SK-N-SH (cell line): ENCODE data around the gene ACAD11. TPM values are rescaled to one million over a fixed set of nuclear protein-coding genes. Genes with fewer than 3 reads are reported as not detected.

Experiments used
- CTCF ChIA-PET: fragments of 300-600, 350-600 bp; formaldehyde crosslinking; extraction: SDS; loops from one replicate; lab custom pipeline; 2021; lab: Yijun Ruan, JAX
- POLR2A ChIA-PET: fragments of 350-600 bp; sonication (Branson Sonifier 250); formaldehyde crosslinking; extraction: SDS; loops from one replicate; lab custom pipeline; 2020; ENCODE audit warnings: antibody characterized with exemption, inconsistent platforms; lab: Yijun Ruan, JAX
- DNase-seq: peaks from one replicate; pipeline ENCODE4 v3.0.0; 2012
- H2AFZ ChIP-seq: fragments of 200-600 bp; sonication (generic); 2 replicates; pipeline ENCODE4 v1.8.1; 2016; ENCODE audit warnings: antibody characterized with exemption, mild to moderate bottlenecking, low read depth
- H3F3A ChIP-seq: fragments of 200-600 bp; sonication (generic); replicated peaks from 2 replicates; pipeline ENCODE3; 2016; ENCODE audit warnings: antibody characterized with exemption, mild to moderate bottlenecking; ENCODE audit not compliant: insufficient read depth
- H3K27ac ChIP-seq, 2 experiments: fragments of 200-500 bp in 1 of 2; fragments of 200-600 bp in 1 of 2; sonication (Bioruptor generic) in 1 of 2; sonication (generic), shearing (Covaris generic) in 1 of 2; 2 replicates each; pipeline versions ENCODE4 v1.5.1 to v1.6.1; 2014 to 2016; ENCODE audit warnings: low read depth in 2 of 2, inconsistent platforms in 1 of 2, low read length in 1 of 2, mild to moderate bottlenecking in 1 of 2, mixed read lengths in 1 of 2
- H3K27me3 ChIP-seq: fragments of 200-600 bp; sonication (generic), shearing (Covaris generic); 2 replicates; pipeline ENCODE4 v1.6.1; 2016; ENCODE audit warnings: mixed run types; ENCODE audit not compliant: insufficient read depth
- H3K36me3 ChIP-seq, 2 experiments: fragments of 200-500 bp in 1 of 2; fragments of 200-600 bp in 1 of 2; sonication (Bioruptor generic) in 1 of 2; sonication (generic) in 1 of 2; replicated peaks in 1 of 2; 2 replicates each; pipeline versions ENCODE3 to v1.5.1; 2014 to 2016; ENCODE audit warnings: low read length in 1 of 2, mild to moderate bottlenecking in 1 of 2; ENCODE audit not compliant: insufficient read depth in 2 of 2, control insufficient read depth in 1 of 2
- H3K4me1 ChIP-seq, 2 experiments: fragments of 200-500 bp in 1 of 2; fragments of 200-600 bp in 1 of 2; sonication (Bioruptor generic) in 1 of 2; sonication (generic), shearing (Covaris generic) in 1 of 2; 2 replicates each; pipeline versions ENCODE4 v1.5.1 to v1.6.1; 2014 to 2016; ENCODE audit warnings: low read depth in 1 of 2, low read length in 1 of 2, mixed run types in 1 of 2; ENCODE audit not compliant: insufficient read depth in 2 of 2, control insufficient read depth in 1 of 2
- H3K4me2 ChIP-seq: fragments of 200-600 bp; sonication (generic), shearing (Covaris generic); 2 replicates; pipeline ENCODE4 v1.6.1; 2017; ENCODE audit warnings: mixed run types
- H3K4me3 ChIP-seq, 2 experiments: fragments of 200-500 bp in 1 of 2; fragments of 200-600 bp in 1 of 2; sonication (Bioruptor generic) in 1 of 2; sonication (generic), shearing (Covaris generic) in 1 of 2; 2 replicates each; pipeline versions ENCODE4 v1.5.1 to v1.8.1; 2014 to 2016; ENCODE audit warnings: low read depth in 2 of 2, inconsistent platforms in 1 of 2, low read length in 1 of 2, mild to moderate bottlenecking in 1 of 2, mixed read lengths in 1 of 2, moderate library complexity in 1 of 2
- H3K79me2 ChIP-seq: fragments of 200-600 bp; sonication (generic); 2 replicates; pipeline ENCODE4 v1.8.1; 2017; ENCODE audit warnings: mild to moderate bottlenecking; ENCODE audit not compliant: insufficient read depth
- H3K9ac ChIP-seq: fragments of 200-600 bp; sonication (generic); 2 replicates; pipeline ENCODE4 v1.6.1; 2017; ENCODE audit warnings: mixed run types
- H3K9me2 ChIP-seq: fragments of 200-600 bp; sonication (generic); 2 replicates; pipeline ENCODE4 v1.6.1; 2017; ENCODE audit warnings: mixed run types
- H3K9me3 ChIP-seq: fragments of 200-600 bp; sonication (generic); 2 replicates; pipeline ENCODE4 v1.6.1; 2017; ENCODE audit warnings: mixed run types, mild to moderate bottlenecking, moderate library complexity
- H4K20me1 ChIP-seq: fragments of 200-600 bp; sonication (generic); 2 replicates; pipeline ENCODE4 v1.6.1; 2017; ENCODE audit warnings: mild to moderate bottlenecking, mixed run types; ENCODE audit not compliant: insufficient read depth
- ELF1 ChIP-seq: IDR thresholded peaks from 2 replicates; pipeline ENCODE4 v1.4.0; 2012
- EP300 ChIP-seq, 2 experiments: IDR thresholded peaks; 2 replicates each; pipeline versions ENCODE4 v1.4.0 to v1.6.1; 2012; ENCODE audit warnings: borderline replicate concordance in 1 of 2, low read depth in 1 of 2, low read length in 1 of 2
- EZH2phosphoT487 ChIP-seq: fragments of 200-600 bp; sonication (generic); IDR thresholded peaks from 2 replicates; pipeline ENCODE4 v1.6.1; 2017; ENCODE audit warnings: low read depth, mixed run types, mild to moderate bottlenecking, antibody characterized with exemption, moderate library complexity, borderline replicate concordance
- FOSL2 ChIP-seq: IDR thresholded peaks from 2 replicates; pipeline ENCODE4 v1.4.0; 2012; ENCODE audit warnings: low read depth, mild to moderate bottlenecking, moderate library complexity, borderline replicate concordance
- GATA2 ChIP-seq: sonication (generic); formaldehyde crosslinking; IDR thresholded peaks from 2 replicates; pipeline ENCODE4 v1.5.0; 2020; ENCODE audit warnings: mild to moderate bottlenecking, missing genetic modification reagents
- JUND ChIP-seq: IDR thresholded peaks from 2 replicates; pipeline ENCODE4 v1.4.0; 2012
- MEF2A ChIP-seq: IDR thresholded peaks from 2 replicates; pipeline ENCODE4 v1.4.0; 2012; ENCODE audit warnings: low read depth, borderline replicate concordance
- MXI1 ChIP-seq: IDR thresholded peaks from 2 replicates; pipeline ENCODE4 v1.6.1; 2012; ENCODE audit warnings: mild to moderate bottlenecking, low read depth, low read length, improper control_type of control experiment
- NRF1 ChIP-seq: IDR thresholded peaks from 2 replicates; pipeline ENCODE4 v1.6.1; 2012; ENCODE audit warnings: low read depth, mild to moderate bottlenecking, low read length
- RAD21 ChIP-seq: IDR thresholded peaks from 2 replicates; pipeline ENCODE4 v1.6.1; 2012; ENCODE audit warnings: mild to moderate bottlenecking, low read length
- RFX5 ChIP-seq: IDR thresholded peaks from 2 replicates; pipeline ENCODE4 v1.6.1; 2012; ENCODE audit warnings: mild to moderate bottlenecking, improper control_type of control experiment, low read length
- TAF1 ChIP-seq: IDR thresholded peaks from 2 replicates; pipeline ENCODE4 v1.6.1; 2012; ENCODE audit warnings: low read depth, mild to moderate bottlenecking, low read length, moderate library complexity, borderline replicate concordance
- TCF12 ChIP-seq: IDR thresholded peaks from 2 replicates; pipeline ENCODE4 v1.4.0; 2012
- TEAD4 ChIP-seq: IDR thresholded peaks from 2 replicates; pipeline ENCODE4 v1.4.0; 2012; ENCODE audit warnings: mild to moderate bottlenecking, borderline replicate concordance; ENCODE audit not compliant: insufficient read depth
- YY1 ChIP-seq: IDR thresholded peaks from 2 replicates; pipeline ENCODE4 v1.4.0; 2012; ENCODE audit warnings: low read depth, mild to moderate bottlenecking
- WGBS: methylation state at CpG from one replicate; pipeline ENCODE4 v1.1.6; 2017; ENCODE audit warnings: low lambda C conversion rate; 5-methylcytosine and 5-hydroxymethylcytosine counted together
- polyA plus RNA-seq, 3 experiments: library from polyadenylated mRNA; depleted of rRNA; stranded (reverse); fragments of >200 nt; gene quantifications; 2 replicates each; pipeline ENCODE4 v1.2.3, GENCODE V29; 2012
- TF ChIP-seq, protein P1 (sequence below): fragments of 200-600 bp; sonication (generic); IDR thresholded peaks from 2 replicates; pipeline ENCODE4 v1.6.1; 2017; ENCODE audit warnings: antibody characterized with exemption, mild to moderate bottlenecking, moderate library complexity
- TF ChIP-seq, protein P2 (sequence below): fragments of 150-350 bp; IDR thresholded peaks from 2 replicates; pipeline ENCODE4 v1.6.1; 2017; ENCODE audit warnings: antibody characterized with exemption, low read length, low read depth, borderline replicate concordance
- TF ChIP-seq, protein P3 (sequence below): IDR thresholded peaks from 2 replicates; pipeline ENCODE4; 2012
- TF ChIP-seq, protein P4 (sequence below): IDR thresholded peaks from 2 replicates; pipeline ENCODE4 v1.4.0; 2012; ENCODE audit warnings: low read depth, borderline replicate concordance
- TF ChIP-seq, protein P5 (sequence below): fragments of 150-350 bp; IDR thresholded peaks from 2 replicates; pipeline ENCODE4 v1.6.1; 2016; ENCODE audit warnings: mild to moderate bottlenecking, low read depth, low read length

The ACAD11 gene
- polyA plus RNA-seq, 1 of the 3 experiments (the other 2 are of a cell fraction), result 16.3 TPM

DNA sequence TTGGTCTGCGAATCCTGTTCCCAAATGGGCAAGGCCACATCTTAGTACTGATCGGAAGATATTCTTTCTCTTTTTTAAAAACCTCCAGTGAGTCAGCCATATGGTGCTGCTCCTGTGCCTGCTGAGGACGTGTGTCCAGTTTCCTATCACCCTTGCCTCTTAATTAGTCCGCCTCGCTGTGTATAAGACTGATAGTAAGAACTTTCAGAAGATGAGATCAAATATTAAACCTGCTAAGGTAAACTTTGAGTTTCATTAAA is 1.1 kb upstream of the ACAD11 start:
- peak; percentile 13 for DNase-seq
- H3K4me2 ChIP-seq, result peak overlapping the region; percentile 89
- H3K9me3 ChIP-seq, result no peaks in the 10 kb centered on the region
- H3K4me3 ChIP-seq, result peak overlapping the region; percentile 81 to 95
- H3K27ac ChIP-seq, result peak overlapping the region; percentile 85 to 95
- H3K79me2 ChIP-seq, result peaks cover 68% of the 10 kb centered on the region
- ChIA-PET POLR2A (interaction anchor here (0.7 kb wide), 3 partner anchors 12 to 21 kb away, joined by 3 read pairs; no protein-coding TSS in a partner anchor), CTCF (interaction anchor here (0.6 to 3.6 kb wide), 3 partner anchors 11 to 125 kb away, joined by 3 to 21 read pairs (median 3); no protein-coding TSS in a partner anchor)
- TF ChIP-seq, protein P1, sequence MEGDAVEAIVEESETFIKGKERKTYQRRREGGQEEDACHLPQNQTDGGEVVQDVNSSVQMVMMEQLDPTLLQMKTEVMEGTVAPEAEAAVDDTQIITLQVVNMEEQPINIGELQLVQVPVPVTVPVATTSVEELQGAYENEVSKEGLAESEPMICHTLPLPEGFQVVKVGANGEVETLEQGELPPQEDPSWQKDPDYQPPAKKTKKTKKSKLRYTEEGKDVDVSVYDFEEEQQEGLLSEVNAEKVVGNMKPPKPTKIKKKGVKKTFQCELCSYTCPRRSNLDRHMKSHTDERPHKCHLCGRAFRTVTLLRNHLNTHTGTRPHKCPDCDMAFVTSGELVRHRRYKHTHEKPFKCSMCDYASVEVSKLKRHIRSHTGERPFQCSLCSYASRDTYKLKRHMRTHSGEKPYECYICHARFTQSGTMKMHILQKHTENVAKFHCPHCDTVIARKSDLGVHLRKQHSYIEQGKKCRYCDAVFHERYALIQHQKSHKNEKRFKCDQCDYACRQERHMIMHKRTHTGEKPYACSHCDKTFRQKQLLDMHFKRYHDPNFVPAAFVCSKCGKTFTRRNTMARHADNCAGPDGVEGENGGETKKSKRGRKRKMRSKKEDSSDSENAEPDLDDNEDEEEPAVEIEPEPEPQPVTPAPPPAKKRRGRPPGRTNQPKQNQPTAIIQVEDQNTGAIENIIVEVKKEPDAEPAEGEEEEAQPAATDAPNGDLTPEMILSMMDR, result no peak
- TF ChIP-seq EZH2phosphoT487 (no peak), ELF1 (no peak)
- peak overlapping the region; percentile 91; the same call in 1 of the 2 replicates for H2AFZ ChIP-seq
- H4K20me1 ChIP-seq, result no peaks in the 10 kb centered on the region
- H3K36me3 ChIP-seq, result peaks cover 9 to 16% of the 10 kb centered on the region in 2 experiments
- H3F3A ChIP-seq, result peaks cover 21% of the 10 kb centered on the region
- H3K9ac ChIP-seq, result peak overlapping the region; percentile 89
- no peaks in the 10 kb centered on the region for H3K9me2 ChIP-seq
- H3K27me3 ChIP-seq, result no peaks in the 10 kb centered on the region
- WGBS, result 2% methylated on average over 4 of the region's 5 CpGs
- H3K4me1 ChIP-seq, result peaks cover 9 to 16% of the 10 kb centered on the region in 2 experiments; a peak in 3 of 4 replicates

DNA sequence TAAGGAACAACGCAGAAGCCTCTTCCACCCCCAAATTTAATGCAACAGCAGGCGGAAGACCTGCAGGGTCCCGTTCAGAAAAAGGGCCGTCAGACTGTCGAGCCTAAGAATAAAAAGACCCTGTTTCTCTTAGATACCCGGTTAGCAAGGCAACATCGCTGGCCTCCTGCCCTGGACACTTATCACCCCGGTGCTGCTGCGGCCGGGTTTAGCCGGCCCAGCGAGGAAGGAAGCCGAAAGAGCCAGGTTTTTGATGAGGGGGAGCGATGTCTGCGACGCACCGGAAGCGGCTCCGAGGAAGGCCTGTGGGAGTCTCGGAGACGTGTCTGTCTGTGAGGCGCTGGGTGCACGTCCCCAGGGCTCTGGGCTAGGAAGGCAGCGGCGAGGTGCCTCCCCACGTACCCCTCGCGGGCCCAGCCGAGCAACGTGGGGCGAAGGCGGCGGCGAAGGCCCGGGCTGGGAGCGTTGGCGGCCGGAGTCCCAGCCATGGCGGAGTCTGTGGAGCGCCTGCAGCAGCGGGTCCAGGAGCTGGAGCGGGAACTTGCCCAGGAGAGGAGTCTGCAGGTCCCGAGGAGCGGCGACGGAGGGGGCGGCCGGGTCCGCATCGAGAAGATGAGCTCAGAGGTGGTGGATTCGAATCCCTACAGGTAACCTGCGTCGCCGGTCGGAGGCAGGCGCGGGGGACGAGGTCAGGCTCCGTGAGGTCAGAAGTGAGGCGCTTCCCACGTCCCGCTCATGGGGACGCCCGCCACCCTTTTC is 622 bp upstream of the ACAD11 start, which contains the start of gene UBA5:
TSS of gene UBA5 (plus strand) at position 278 of the 759 bp plus-strand sequence. CDS start at position 487, 209 bp downstream.
- H3K4me3 ChIP-seq, result peak within 1 kb of the TSS; percentile 81 to 95
- ChIA-PET POLR2A (interaction anchor here (0.7 to 1.4 kb wide), 5 partner anchors 12 to 61 kb away, joined by 3 to 6 read pairs (median 3); partner anchors contain the start of gene NPHP3), CTCF (interaction anchor here (0.6 to 3.6 kb wide), 7 partner anchors 11 to 125 kb away, joined by 3 to 21 read pairs (median 4); no protein-coding TSS in a partner anchor)
- H3K4me2 ChIP-seq, result peak within 1 kb of the TSS; percentile 89
- DNase-seq, result peak; percentile 81
- peaks cover 63% of the 10 kb centered on the region for H3K79me2 ChIP-seq
- H3K9me3 ChIP-seq, result no peaks in the 10 kb centered on the region
- H3K27ac ChIP-seq, result peak within 1 kb of the TSS; percentile 85 to 95
- H3K9ac ChIP-seq, result peak within 1 kb of the TSS; percentile 89
- H3K9me2 ChIP-seq, result no peaks in the 10 kb centered on the region
- H3K4me1 ChIP-seq, result peaks cover 9 to 16% of the 10 kb centered on the region in 2 experiments; a peak in 3 of 4 replicates
- peak within 1 kb of the TSS; percentile 91 for H2AFZ ChIP-seq
- H4K20me1 ChIP-seq, result no peaks in the 10 kb centered on the region
- no peaks in the 10 kb centered on the region for H3K27me3 ChIP-seq
- WGBS, result under 1% methylated on average over 35 of the region's 64 CpGs
- H3K36me3 ChIP-seq, result peaks cover 9 to 11% of the 10 kb centered on the region in 2 experiments
- H3F3A ChIP-seq, result peaks cover 21% of the 10 kb centered on the region
- peak; percentile 70; the same call in 1 of the 2 replicates for TF ChIP-seq ELF1
- TF ChIP-seq MXI1, result peak; percentile 34
- no peak for TF ChIP-seq NRF1
- TF ChIP-seq, protein P2, sequence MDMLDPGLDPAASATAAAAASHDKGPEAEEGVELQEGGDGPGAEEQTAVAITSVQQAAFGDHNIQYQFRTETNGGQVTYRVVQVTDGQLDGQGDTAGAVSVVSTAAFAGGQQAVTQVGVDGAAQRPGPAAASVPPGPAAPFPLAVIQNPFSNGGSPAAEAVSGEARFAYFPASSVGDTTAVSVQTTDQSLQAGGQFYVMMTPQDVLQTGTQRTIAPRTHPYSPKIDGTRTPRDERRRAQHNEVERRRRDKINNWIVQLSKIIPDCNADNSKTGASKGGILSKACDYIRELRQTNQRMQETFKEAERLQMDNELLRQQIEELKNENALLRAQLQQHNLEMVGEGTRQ, result no peak
- TF ChIP-seq JUND, result no peak
- no peak for TF ChIP-seq MEF2A
- no peak for TF ChIP-seq EP300 (IDR thresholded peaks at IDR 0.05; ENCODE audit: borderline replicate concordance in 1 of 2, low read depth in 1 of 2, low read length in 1 of 2)
- no peak for TF ChIP-seq RAD21
- TF ChIP-seq, protein P3, sequence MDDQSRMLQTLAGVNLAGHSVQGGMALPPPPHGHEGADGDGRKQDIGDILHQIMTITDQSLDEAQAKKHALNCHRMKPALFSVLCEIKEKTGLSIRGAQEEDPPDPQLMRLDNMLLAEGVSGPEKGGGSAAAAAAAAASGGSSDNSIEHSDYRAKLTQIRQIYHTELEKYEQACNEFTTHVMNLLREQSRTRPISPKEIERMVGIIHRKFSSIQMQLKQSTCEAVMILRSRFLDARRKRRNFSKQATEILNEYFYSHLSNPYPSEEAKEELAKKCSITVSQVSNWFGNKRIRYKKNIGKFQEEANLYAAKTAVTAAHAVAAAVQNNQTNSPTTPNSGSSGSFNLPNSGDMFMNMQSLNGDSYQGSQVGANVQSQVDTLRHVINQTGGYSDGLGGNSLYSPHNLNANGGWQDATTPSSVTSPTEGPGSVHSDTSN, result no peak
- TF ChIP-seq, protein P4, sequence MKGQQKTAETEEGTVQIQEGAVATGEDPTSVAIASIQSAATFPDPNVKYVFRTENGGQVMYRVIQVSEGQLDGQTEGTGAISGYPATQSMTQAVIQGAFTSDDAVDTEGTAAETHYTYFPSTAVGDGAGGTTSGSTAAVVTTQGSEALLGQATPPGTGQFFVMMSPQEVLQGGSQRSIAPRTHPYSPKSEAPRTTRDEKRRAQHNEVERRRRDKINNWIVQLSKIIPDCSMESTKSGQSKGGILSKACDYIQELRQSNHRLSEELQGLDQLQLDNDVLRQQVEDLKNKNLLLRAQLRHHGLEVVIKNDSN, result no peak
- TF ChIP-seq, protein P5, sequence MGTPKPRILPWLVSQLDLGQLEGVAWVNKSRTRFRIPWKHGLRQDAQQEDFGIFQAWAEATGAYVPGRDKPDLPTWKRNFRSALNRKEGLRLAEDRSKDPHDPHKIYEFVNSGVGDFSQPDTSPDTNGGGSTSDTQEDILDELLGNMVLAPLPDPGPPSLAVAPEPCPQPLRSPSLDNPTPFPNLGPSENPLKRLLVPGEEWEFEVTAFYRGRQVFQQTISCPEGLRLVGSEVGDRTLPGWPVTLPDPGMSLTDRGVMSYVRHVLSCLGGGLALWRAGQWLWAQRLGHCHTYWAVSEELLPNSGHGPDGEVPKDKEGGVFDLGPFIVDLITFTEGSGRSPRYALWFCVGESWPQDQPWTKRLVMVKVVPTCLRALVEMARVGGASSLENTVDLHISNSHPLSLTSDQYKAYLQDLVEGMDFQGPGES, result no peak
- peak; percentile 62; the same call in 1 of the 2 replicates for TF ChIP-seq TAF1
- peak; percentile 58; the same call in 1 of the 2 replicates for TF ChIP-seq YY1
- TF ChIP-seq FOSL2, result no peak
- no peak for TF ChIP-seq TEAD4
- no peak for TF ChIP-seq GATA2 (CRISPR knock-in tag)
- no peak for TF ChIP-seq RFX5
- peak; percentile 0 for TF ChIP-seq TCF12
